ENCODE measurements around the gene FUBP1. TPM values are rescaled to one million over a fixed set of nuclear protein-coding genes. Genes with fewer than 3 reads are reported as not detected.

FUBP1 gene
- total RNA-seq, 1 experiment from 2014 or later = 125 TPM

DNA sequence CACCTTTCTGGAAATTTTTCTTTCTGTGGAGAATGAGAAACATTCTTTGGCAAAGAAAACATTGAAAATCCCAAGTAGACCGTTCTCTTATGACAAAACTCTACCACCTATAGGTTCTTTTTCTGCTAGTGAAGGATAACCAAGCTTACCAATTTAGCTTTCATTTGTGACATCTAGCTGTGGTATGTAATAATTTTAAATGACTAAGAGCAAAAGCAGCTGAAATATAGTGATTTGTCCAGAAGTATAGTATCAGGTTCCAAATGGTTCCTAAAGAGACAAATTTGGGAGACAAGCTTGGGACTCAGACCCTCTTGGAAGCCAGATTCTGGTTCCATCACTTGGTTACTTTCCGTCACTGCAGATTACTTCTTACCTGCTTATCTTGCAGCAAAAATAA, 24.4 kb downstream of the FUBP1 start:
- ATAC-seq (no peak), DNase-seq (ENCODE audit: low read depth, low spot score) (no peak)
- Histone ChIP-seq H3K4me2 (ENCODE audit: low read length) (no peak overlapping the region), H3K9me2 (ENCODE audit: insufficient read depth) (no peaks in the 10 kb centered on the region), H3K27ac (ENCODE audit: low read depth, low read length) (no peak overlapping the region), H3K27me3 (ENCODE audit: insufficient read depth, low read length) (no peaks in the 10 kb centered on the region), H3K4me1 (ENCODE audit: control insufficient read depth in 1 of 2, insufficient read depth in 2 of 2, low read length in 2 of 2) (no peaks in the 10 kb centered on the region), H3K36me3 (ENCODE audit: control insufficient read depth in 1 of 2, insufficient read depth in 2 of 2, low read length in 2 of 2) (peaks cover 77 to 78% of the 10 kb centered on the region in 2 experiments), H3K79me2 (ENCODE audit: insufficient read depth, low read length) (peaks cover 97% of the 10 kb centered on the region), H4K20me1 (ENCODE audit: insufficient read depth) (peaks cover 41% of the 10 kb centered on the region; the same call in 1 of the 2 replicates), H3K4me3 (replicated peaks in 1 of 2; ENCODE audit: low read depth in 1 of 2, low read length in 2 of 2) (no peak overlapping the region), H3K9me3 (ENCODE audit: control insufficient read depth in 1 of 2, insufficient read depth in 1 of 2, low read depth in 1 of 2, low read length in 2 of 2) (no peaks in the 10 kb centered on the region), H3K9ac (ENCODE audit: low read length) (no peak overlapping the region), H2AFZ (ENCODE audit: low read depth, low read length, poor library complexity, severe bottlenecking) (no peak overlapping the region)
- ChIA-PET CTCF (no interaction called here), RAD21 (ENCODE audit: low non-redundant PET in 1 of 2, low total read pairs in 2 of 2, uncharacterized antibody in 2 of 2, unreplicated experiment in 2 of 2) (no interaction called here), POLR2A (no interaction called here)
- BruUV-seq (replicated peaks) = no TSS peak
- intact Hi-C loops (cut with micrococcal nuclease) = no loop called here
- TF ChIP-seq CBX3 (IDR thresholded peaks at IDR 0.05; ENCODE audit: low read depth) (no peak), FOSL1 (IDR thresholded peaks at IDR 0.05; ENCODE audit: low read depth) (no peak), CEBPB (IDR thresholded peaks at IDR 0.05; ENCODE audit: low read depth) (no peak), SP1 (IDR thresholded peaks at IDR 0.05; ENCODE audit: low read depth) (no peak), SIN3A (IDR thresholded peaks at IDR 0.05; ENCODE audit: low read depth) (no peak), EGR1 (IDR thresholded peaks at IDR 0.05; ENCODE audit: low read depth) (no peak), POLR2AphosphoS5 (IDR thresholded peaks at IDR 0.05; ENCODE audit: low read depth, low read length) (no peak), ELF1 (IDR thresholded peaks at IDR 0.05; ENCODE audit: borderline replicate concordance, low read depth) (no peak), ZFX (IDR thresholded peaks at IDR 0.05) (no peak), TCF7L2 (IDR thresholded peaks at IDR 0.05; ENCODE audit: borderline replicate concordance, extremely low read depth, insufficient read depth, insufficient read length) (no peak), RAD21 (IDR thresholded peaks at IDR 0.05; ENCODE audit: low read depth) (no peak), SRF (IDR thresholded peaks at IDR 0.05; ENCODE audit: low read depth) (no peak)
- TF ChIP-seq, protein P1, sequence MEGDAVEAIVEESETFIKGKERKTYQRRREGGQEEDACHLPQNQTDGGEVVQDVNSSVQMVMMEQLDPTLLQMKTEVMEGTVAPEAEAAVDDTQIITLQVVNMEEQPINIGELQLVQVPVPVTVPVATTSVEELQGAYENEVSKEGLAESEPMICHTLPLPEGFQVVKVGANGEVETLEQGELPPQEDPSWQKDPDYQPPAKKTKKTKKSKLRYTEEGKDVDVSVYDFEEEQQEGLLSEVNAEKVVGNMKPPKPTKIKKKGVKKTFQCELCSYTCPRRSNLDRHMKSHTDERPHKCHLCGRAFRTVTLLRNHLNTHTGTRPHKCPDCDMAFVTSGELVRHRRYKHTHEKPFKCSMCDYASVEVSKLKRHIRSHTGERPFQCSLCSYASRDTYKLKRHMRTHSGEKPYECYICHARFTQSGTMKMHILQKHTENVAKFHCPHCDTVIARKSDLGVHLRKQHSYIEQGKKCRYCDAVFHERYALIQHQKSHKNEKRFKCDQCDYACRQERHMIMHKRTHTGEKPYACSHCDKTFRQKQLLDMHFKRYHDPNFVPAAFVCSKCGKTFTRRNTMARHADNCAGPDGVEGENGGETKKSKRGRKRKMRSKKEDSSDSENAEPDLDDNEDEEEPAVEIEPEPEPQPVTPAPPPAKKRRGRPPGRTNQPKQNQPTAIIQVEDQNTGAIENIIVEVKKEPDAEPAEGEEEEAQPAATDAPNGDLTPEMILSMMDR (IDR thresholded peaks at IDR 0.05 in 2 of 3, conservative IDR thresholded peaks at IDR 0.05 in 1 of 3; ENCODE audit: borderline replicate concordance in 1 of 3, insufficient read depth in 1 of 3, low read depth in 2 of 3, low read length in 2 of 3) = no peak
- TF ChIP-seq, protein P2, sequence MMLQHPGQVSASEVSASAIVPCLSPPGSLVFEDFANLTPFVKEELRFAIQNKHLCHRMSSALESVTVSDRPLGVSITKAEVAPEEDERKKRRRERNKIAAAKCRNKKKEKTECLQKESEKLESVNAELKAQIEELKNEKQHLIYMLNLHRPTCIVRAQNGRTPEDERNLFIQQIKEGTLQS (IDR thresholded peaks at IDR 0.05) = no peak
- TF ChIP-seq, protein P3, sequence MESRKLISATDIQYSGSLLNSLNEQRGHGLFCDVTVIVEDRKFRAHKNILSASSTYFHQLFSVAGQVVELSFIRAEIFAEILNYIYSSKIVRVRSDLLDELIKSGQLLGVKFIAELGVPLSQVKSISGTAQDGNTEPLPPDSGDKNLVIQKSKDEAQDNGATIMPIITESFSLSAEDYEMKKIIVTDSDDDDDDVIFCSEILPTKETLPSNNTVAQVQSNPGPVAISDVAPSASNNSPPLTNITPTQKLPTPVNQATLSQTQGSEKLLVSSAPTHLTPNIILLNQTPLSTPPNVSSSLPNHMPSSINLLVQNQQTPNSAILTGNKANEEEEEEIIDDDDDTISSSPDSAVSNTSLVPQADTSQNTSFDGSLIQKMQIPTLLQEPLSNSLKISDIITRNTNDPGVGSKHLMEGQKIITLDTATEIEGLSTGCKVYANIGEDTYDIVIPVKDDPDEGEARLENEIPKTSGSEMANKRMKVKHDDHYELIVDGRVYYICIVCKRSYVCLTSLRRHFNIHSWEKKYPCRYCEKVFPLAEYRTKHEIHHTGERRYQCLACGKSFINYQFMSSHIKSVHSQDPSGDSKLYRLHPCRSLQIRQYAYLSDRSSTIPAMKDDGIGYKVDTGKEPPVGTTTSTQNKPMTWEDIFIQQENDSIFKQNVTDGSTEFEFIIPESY (IDR thresholded peaks at IDR 0.05; ENCODE audit: extremely low read depth, insufficient replicate concordance, low read length) = no peak
